ENCODE results near the gene FBXW12.
"Not testable (repeated sequence)": the region's sequence is repeated elsewhere in the genome, so short reads cannot be mapped to it uniquely, and the experiment has no call there.

Gene FBXW12

GRCh38 chr3:48371651-48372376, at the start of gene FBXW12:
TSS of gene FBXW12 (plus strand) at chr3:48372219. CDS start at chr3:48372768, 549 bp downstream.
- DNase-seq: no peak

- DNase-seq: not testable (repeated sequence)
Measured at GRCh38 chr3:48331706-48332435, 40.1 kb upstream of the FBXW12 start.

GRCh38 chr3:48333346-48334245, 38.4 kb upstream of the FBXW12 start, which contains the start of gene SPINK8:
TSS of gene SPINK8 (minus strand) at chr3:48333661. CDS start at chr3:48328341, 5,320 bp downstream.
- not testable (repeated sequence) for DNase-seq

- no peak for DNase-seq
Measured at GRCh38 chr3:48334605-48335004, 37.4 kb upstream of the FBXW12 start.

GRCh38 chr3:48335286-48335685, 36.7 kb upstream of the FBXW12 start:
- DNase-seq: not testable (repeated sequence)

- not testable (repeated sequence) for DNase-seq
Measured at GRCh38 chr3:48337536-48337935, 34.5 kb upstream of the FBXW12 start.

GRCh38 chr3:48338635-48339034, 33.4 kb upstream of the FBXW12 start:
- DNase-seq: no peak

GRCh38 chr3:48343432-48343831, 28.6 kb upstream of the FBXW12 start:
- DNase-seq: no peak

GRCh38 chr3:48344867-48345507, 27.0 kb upstream of the FBXW12 start:
- no peak for DNase-seq

GRCh38 chr3:48345946-48346572, 26.0 kb upstream of the FBXW12 start:
- no peak for DNase-seq

- no peak for DNase-seq
Measured at GRCh38 chr3:48347500-48347899, 24.5 kb upstream of the FBXW12 start.

- no peak for DNase-seq
Measured at GRCh38 chr3:48352546-48352945, 19.5 kb upstream of the FBXW12 start.

GRCh38 chr3:48353987-48354386, 18.0 kb upstream of the FBXW12 start:
- no peak for DNase-seq

GRCh38 chr3:48356419-48356818, 15.6 kb upstream of the FBXW12 start:
- no peak for DNase-seq

GRCh38 chr3:48361928-48362327, 10.1 kb upstream of the FBXW12 start:
- no peak for DNase-seq

GRCh38 chr3:48364840-48365239, 7.2 kb upstream of the FBXW12 start:
- DNase-seq: no peak

GRCh38 chr3:48367201-48367600, 4.8 kb upstream of the FBXW12 start:
- no peak for DNase-seq

- DNase-seq: no peak
Measured at GRCh38 chr3:48369693-48370332, 2.2 kb upstream of the FBXW12 start.

- no peak for DNase-seq
Measured at GRCh38 chr3:48370333-48370713, 1.7 kb upstream of the FBXW12 start.

- DNase-seq: no peak
Measured at GRCh38 chr3:48372377-48372770, 355 bp downstream of the FBXW12 start.

- DNase-seq: no peak
Measured at GRCh38 chr3:48372862-48373435, 930 bp downstream of the FBXW12 start.

All from NCI-H187 (cell line).